HG03565 (cell line): ENCODE results near the gene METTL21A.

Experiments used
- ATAC-seq: cut with Tn5 transposase; IDR thresholded peaks from one replicate; pipeline ENCODE4 v1.9.1; 2021; ENCODE audit warnings: mild to moderate bottlenecking, moderate library complexity; ENCODE audit not compliant: unreplicated experiment

METTL21A gene

GRCh38 chr2:207624185-207625013, 795 bp downstream of the METTL21A start:
- peak; percentile 23 for ATAC-seq

GRCh38 chr2:207621501-207622039, 3.6 kb downstream of the METTL21A start:
- no peak for ATAC-seq

- peak; percentile 42 for ATAC-seq
Observed at GRCh38 chr2:207619764-207620203, 5.4 kb downstream of the METTL21A start.

- no peak for ATAC-seq
Observed at GRCh38 chr2:207617011-207617671, 8.1 kb downstream of the METTL21A start.

- no peak for ATAC-seq
Observed at GRCh38 chr2:207616185-207616584, 9.0 kb downstream of the METTL21A start.

- no peak for ATAC-seq
Observed at GRCh38 chr2:207614824-207615223, 10.4 kb downstream of the METTL21A start.

GRCh38 chr2:207612714-207613113, 12.5 kb downstream of the METTL21A start:
- no peak for ATAC-seq

- ATAC-seq = no peak
Observed at GRCh38 chr2:207606829-207607228, 18.4 kb downstream of the METTL21A start.

- no peak for ATAC-seq
Observed at GRCh38 chr2:207606399-207606798, 18.8 kb downstream of the METTL21A start.

GRCh38 chr2:207603486-207603885, 21.7 kb downstream of the METTL21A start:
- no peak for ATAC-seq

- no peak for ATAC-seq
Observed at GRCh38 chr2:207601774-207602173, 23.4 kb downstream of the METTL21A start.

GRCh38 chr2:207600231-207600630, 25.0 kb downstream of the METTL21A start:
- ATAC-seq = no peak

GRCh38 chr2:207599636-207600035, 25.6 kb downstream of the METTL21A start:
- no peak for ATAC-seq

- no peak for ATAC-seq
Observed at GRCh38 chr2:207594731-207595130, 30.5 kb downstream of the METTL21A start.

- no peak for ATAC-seq
Observed at GRCh38 chr2:207594264-207594663, 30.9 kb downstream of the METTL21A start.

GRCh38 chr2:207593277-207593676, 31.9 kb downstream of the METTL21A start:
- no peak for ATAC-seq

GRCh38 chr2:207589143-207589542, 36.1 kb downstream of the METTL21A start:
- no peak for ATAC-seq

- ATAC-seq = no peak
Observed at GRCh38 chr2:207587305-207587704, 37.9 kb downstream of the METTL21A start.

GRCh38 chr2:207584952-207585351, 40.2 kb downstream of the METTL21A start:
- ATAC-seq = no peak

GRCh38 chr2:207571370-207571769, 53.8 kb downstream of the METTL21A start:
- no peak for ATAC-seq

- no peak for ATAC-seq
Observed at GRCh38 chr2:207567671-207568070, 57.5 kb downstream of the METTL21A start.
